HepG2 (cell line): ENCODE results near the gene FBRSL1.

Experiments used
- CREB1 ChIP-seq, 2 experiments: fragments of 450-650 bp in 1 of 2; IDR thresholded peaks; 2 replicates each; pipeline ENCODE4 v1.6.1; 2016 to 2017; ENCODE audit warnings: control low read depth in 1 of 2, mild to moderate bottlenecking in 1 of 2, missing compliant biosample characterization in 1 of 2, missing genetic modification characterization in 1 of 2
- SMC3 ChIP-seq: IDR thresholded peaks from 2 replicates; pipeline ENCODE4 v1.6.1; 2011; ENCODE audit warnings: low read length, improper control_type of control experiment
- ZBTB20 ChIP-seq: sonication (generic); formaldehyde crosslinking; IDR thresholded peaks from 2 replicates; pipeline ENCODE4 v1.8.1; 2023; ENCODE audit warnings: missing genetic modification reagents, low read depth, mild to moderate bottlenecking, borderline replicate concordance
- ZIK1 ChIP-seq: sonication (generic); formaldehyde crosslinking; IDR thresholded peaks from 2 replicates; pipeline ENCODE4 v1.5.0; 2020; ENCODE audit warnings: mild to moderate bottlenecking, low read depth, missing genetic modification reagents, borderline replicate concordance
- ZNF33B ChIP-seq: sonication (generic); formaldehyde crosslinking; IDR thresholded peaks from 2 replicates; pipeline ENCODE4 v1.5.1; 2020; ENCODE audit warnings: mild to moderate bottlenecking, missing genetic modification reagents
- TF ChIP-seq, protein P1 (sequence below): sonication (generic); formaldehyde crosslinking; IDR thresholded peaks from 2 replicates; pipeline ENCODE4 v1.4.0; 2020; ENCODE audit warnings: missing genetic modification reagents

GRCh38 chr12:132500142-132500855, 10.3 kb downstream of the FBRSL1 start:
- TF ChIP-seq ZNF33B (CRISPR knock-in tag) (no peak), SMC3 (no peak), ZIK1 (no peak), CREB1 (IDR thresholded peaks at IDR 0.05) (no peak), CREB1 (CRISPR knock-in tag; IDR thresholded peaks at IDR 0.05) (no peak), ZBTB20 (CRISPR knock-in tag) (no peak)
- TF ChIP-seq, protein P1, sequence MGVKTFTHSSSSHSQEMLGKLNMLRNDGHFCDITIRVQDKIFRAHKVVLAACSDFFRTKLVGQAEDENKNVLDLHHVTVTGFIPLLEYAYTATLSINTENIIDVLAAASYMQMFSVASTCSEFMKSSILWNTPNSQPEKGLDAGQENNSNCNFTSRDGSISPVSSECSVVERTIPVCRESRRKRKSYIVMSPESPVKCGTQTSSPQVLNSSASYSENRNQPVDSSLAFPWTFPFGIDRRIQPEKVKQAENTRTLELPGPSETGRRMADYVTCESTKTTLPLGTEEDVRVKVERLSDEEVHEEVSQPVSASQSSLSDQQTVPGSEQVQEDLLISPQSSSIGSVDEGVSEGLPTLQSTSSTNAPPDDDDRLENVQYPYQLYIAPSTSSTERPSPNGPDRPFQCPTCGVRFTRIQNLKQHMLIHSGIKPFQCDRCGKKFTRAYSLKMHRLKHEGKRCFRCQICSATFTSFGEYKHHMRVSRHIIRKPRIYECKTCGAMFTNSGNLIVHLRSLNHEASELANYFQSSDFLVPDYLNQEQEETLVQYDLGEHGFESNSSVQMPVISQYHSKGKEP (CRISPR knock-in tag) = no peak
